K562 (cell line): ENCODE measurements around the gene UVRAG. TPM values are rescaled to one million over a fixed set of nuclear protein-coding genes. Genes with fewer than 3 reads are reported as not detected.

Experiments used
- ATAC-seq: fragments of 200-7000 bp; cut with Tn5 transposase; 3 replicates; pipeline ENCODE4 v1.9.1; 2020; ENCODE audit warnings: moderate library complexity
- BruUV-seq: library from RNA; stranded (reverse); fragments of 400-500 nt; replicated peaks from 2 replicates; lab custom pipeline; 2021; lab: Mats Ljungman, UMichigan
- CTCF ChIA-PET: fragments of 300-600 bp; formaldehyde crosslinking; extraction: SDS; loops from one replicate; lab custom pipeline; 2021; ENCODE audit warnings: low intra/inter-chr PET ratio; lab: Yijun Ruan, JAX
- POLR2A ChIA-PET: fragments of 300-600, 350-650 bp; sonication (Branson Sonifier 250); formaldehyde crosslinking; extraction: SDS; loops from one replicate; lab custom pipeline; 2021; ENCODE audit warnings: antibody characterized with exemption, inconsistent platforms; lab: Yijun Ruan, JAX
- DNase-seq, 4 experiments: peaks; one replicate each; pipeline versions ENCODE4 v3.0.0 to v3.0.0-alpha.2; 2011 to 2018; ENCODE audit warnings: low spot score in 3 of 4, mixed read lengths in 3 of 4; ENCODE audit errors: extremely low read depth in 1 of 4
- FAIRE-seq: peaks from 2 replicates; lab custom pipeline; 2011; peaks lifted over from hg19 to GRCh38; lab: Jason Lieb, UNC
- H2AFZ ChIP-seq: 2 replicates; pipeline ENCODE4 v1.6.0; 2011; ENCODE audit warnings: low read depth, low read length, control low read depth, inconsistent platforms
- H3K27ac ChIP-seq: fragments of 200-600 bp; 3 replicates; pipeline ENCODE4 v1.8.0; 2011; ENCODE audit warnings: low read depth, mild to moderate bottlenecking, control low read depth, inconsistent platforms, low read length, moderate library complexity, mixed read lengths; ENCODE audit errors: extremely low read depth
- H3K27me3 ChIP-seq, 2 experiments: fragments of 300-600 bp in 1 of 2; 2 replicates in 1 of 2; 3 replicates in 1 of 2; pipeline versions ENCODE4 v1.6.0 to v1.8.0; 2011; ENCODE audit warnings: inconsistent platforms in 2 of 2, low read length in 2 of 2, mild to moderate bottlenecking in 1 of 2, mixed read lengths in 1 of 2, moderate library complexity in 1 of 2; ENCODE audit not compliant: control insufficient read depth in 2 of 2, insufficient read depth in 2 of 2
- H3K36me3 ChIP-seq: fragments of 300-600 bp; 3 replicates; pipeline ENCODE4 v1.8.0; 2011; ENCODE audit warnings: mild to moderate bottlenecking, low read length, inconsistent platforms; ENCODE audit not compliant: control insufficient read depth, insufficient read depth
- H3K4me1 ChIP-seq, 2 experiments: fragments of 200-600 bp in 1 of 2; replicated peaks in 1 of 2; 2 replicates in 1 of 2; 3 replicates in 1 of 2; pipeline versions ENCODE4 v1.5.1 to v1.8.0; 2011; ENCODE audit warnings: inconsistent platforms in 2 of 2, low read length in 2 of 2, mild to moderate bottlenecking in 1 of 2, mixed read lengths in 1 of 2, moderate library complexity in 1 of 2; ENCODE audit not compliant: control insufficient read depth in 2 of 2, insufficient read depth in 2 of 2
- H3K4me2 ChIP-seq: 2 replicates; pipeline ENCODE4 v1.6.1; 2011; ENCODE audit warnings: low read length, control low read depth, inconsistent platforms, mixed read lengths; ENCODE audit not compliant: insufficient read depth
- H3K4me3 ChIP-seq: fragments of 200-600 bp; sonication (generic), shearing (Covaris generic); 2 replicates; pipeline ENCODE4 v1.5.1; 2016; ENCODE audit warnings: control low read depth, inconsistent platforms
- H3K79me2 ChIP-seq: fragments of 200-600 bp; 3 replicates; pipeline ENCODE4 v1.8.0; 2011; ENCODE audit warnings: low read length, inconsistent platforms; ENCODE audit not compliant: control insufficient read depth, insufficient read depth
- H3K9ac ChIP-seq, 2 experiments: 2 replicates each; pipeline versions ENCODE4 v1.6.0 to v1.6.1; 2011; ENCODE audit warnings: low read depth in 2 of 2, low read length in 2 of 2, control low read depth in 1 of 2, inconsistent platforms in 1 of 2, mild to moderate bottlenecking in 1 of 2, mixed read lengths in 1 of 2; ENCODE audit not compliant: insufficient read depth in 1 of 2
- H3K9me1 ChIP-seq: one replicate; pipeline ENCODE4 v1.6.0; 2011; ENCODE audit warnings: inconsistent platforms, mild to moderate bottlenecking, low read length, moderate library complexity; ENCODE audit not compliant: control insufficient read depth, insufficient read depth
- H3K9me3 ChIP-seq: replicated peaks from 2 replicates; pipeline ENCODE4 v1.5.1; 2011; ENCODE audit warnings: low read depth, low read length, inconsistent platforms; ENCODE audit not compliant: control insufficient read depth, insufficient read depth
- H4K20me1 ChIP-seq: replicated peaks from 2 replicates; pipeline ENCODE4 v1.6.1; 2011; ENCODE audit warnings: low read length, inconsistent platforms, mixed read lengths; ENCODE audit not compliant: control insufficient read depth, insufficient read depth
- ARID1B ChIP-seq: fragments of 450-650 bp; IDR thresholded peaks from 2 replicates; pipeline ENCODE4 v1.6.1; 2016; ENCODE audit warnings: antibody characterized with exemption, mild to moderate bottlenecking, inconsistent platforms
- FOXA3 ChIP-seq, 2 experiments: fragments of 450-650 bp in 1 of 2; sonication (generic) in 1 of 2; formaldehyde crosslinking; IDR thresholded peaks in 1 of 2; conservative IDR thresholded peaks in 1 of 2; 2 replicates each; pipeline versions ENCODE4 v1.4.0 to v1.8.0; 2020 to 2022; ENCODE audit warnings: mild to moderate bottlenecking in 2 of 2, missing genetic modification reagents in 1 of 2
- RBM39 ChIP-seq: fragments of 200-400 bp; formaldehyde crosslinking; optimal IDR thresholded peaks from 2 replicates; pipeline ENCODE3; 2018; ENCODE audit warnings: low read depth, low read length
- SRF ChIP-seq, 2 experiments: fragments of 250-450, 450-650 bp in 1 of 2; sonication (Bioruptor Pico) in 1 of 2; sonication (generic) in 1 of 2; formaldehyde crosslinking; IDR thresholded peaks; 2 replicates each; pipeline versions ENCODE4 v1.5.0 to v1.5.1; 2020 to 2022; ENCODE audit warnings: mild to moderate bottlenecking in 1 of 2, missing genetic modification reagents in 1 of 2
- U2AF2 ChIP-seq: fragments of 200-400 bp; formaldehyde crosslinking; optimal IDR thresholded peaks from 2 replicates; pipeline ENCODE3; 2017; ENCODE audit warnings: low read depth, mild to moderate bottlenecking, low read length
- ZEB2 ChIP-seq: fragments of 450-650 bp; IDR thresholded peaks from 2 replicates; pipeline ENCODE4 v1.6.1; 2016
- ZKSCAN8 ChIP-seq: fragments of 200-800 bp; sonication (Bioruptor generic); IDR thresholded peaks from 2 replicates; pipeline ENCODE4 v1.6.1; 2016; ENCODE audit warnings: missing genetic modification characterization, missing compliant biosample characterization
- ZNF41 ChIP-seq: fragments of 250-450 bp; sonication (Bioruptor Pico); conservative IDR thresholded peaks from 2 replicates; pipeline ENCODE4 v1.4.0; 2020; ENCODE audit warnings: mild to moderate bottlenecking
- WGBS: fragments of 100-300 bp; shearing (Covaris generic); methylation state at CpG from one replicate; pipeline ENCODE4 v1.1.6; 2016; ENCODE audit warnings: low coverage, mixed read lengths; ENCODE audit not compliant: insufficient coverage; ENCODE audit errors: missing lambda C conversion rate; 5-methylcytosine and 5-hydroxymethylcytosine counted together
- in situ Hi-C: fragments of 300-500 bp; cut with MboI; formaldehyde crosslinking; loops from 4 replicates; pipeline ENCODE4 v1.15.0; 2018; ENCODE audit warnings: inconsistent platforms, mixed read lengths
- intact Hi-C: fragments of 100-400 bp; cut with micrococcal nuclease; formaldehyde crosslinking; loops from 2 replicates; pipeline ENCODE4 v1.14.2; 2022
- polyA plus RNA-seq, 8 experiments: library from polyadenylated mRNA; depleted of rRNA in 4 of 8; stranded (reverse) in 5 of 8; unstranded in 3 of 8; fragments of >200 nt; fragmentation: Nextera tagmentation in 2 of 8; fragmentation: Illumina TruSeq in 1 of 8; extraction: Ambion mirVana in 2 of 8; extraction: Trizol in 1 of 8; gene quantifications; 2 replicates each; pipeline versions ENCODE4 v1.2.1 to v1.2.3, GENCODE V29; 2011 to 2014; ENCODE audit warnings: inconsistent platforms in 1 of 8, missing spikeins in 1 of 8
- total RNA-seq, 7 experiments: library from RNA; depleted of rRNA in 6 of 7; stranded (reverse); fragments of >200 nt in 6 of 7; fragmentation: Illumina TruSeq in 2 of 7; extraction: Trizol in 2 of 7; gene quantifications; 2 replicates each; pipeline versions ENCODE4 v1.2.1 to v1.2.3, GENCODE V29; 2011 to 2021; ENCODE audit warnings: low replicate concordance in 1 of 7
- TF ChIP-seq, protein P1 (sequence below): fragments of 150-350 bp; IDR thresholded peaks from 2 replicates; pipeline ENCODE4 v1.6.1; 2014; ENCODE audit warnings: low read depth, mild to moderate bottlenecking, low read length, borderline replicate concordance

Gene UVRAG
- total and polyA plus RNA-seq, 9 of the 15 experiments (the other 6 are each of a cell fraction or from before 2014, with no cell fraction given) = 3.1 to 17.8 (median 12.4) TPM

DNA sequence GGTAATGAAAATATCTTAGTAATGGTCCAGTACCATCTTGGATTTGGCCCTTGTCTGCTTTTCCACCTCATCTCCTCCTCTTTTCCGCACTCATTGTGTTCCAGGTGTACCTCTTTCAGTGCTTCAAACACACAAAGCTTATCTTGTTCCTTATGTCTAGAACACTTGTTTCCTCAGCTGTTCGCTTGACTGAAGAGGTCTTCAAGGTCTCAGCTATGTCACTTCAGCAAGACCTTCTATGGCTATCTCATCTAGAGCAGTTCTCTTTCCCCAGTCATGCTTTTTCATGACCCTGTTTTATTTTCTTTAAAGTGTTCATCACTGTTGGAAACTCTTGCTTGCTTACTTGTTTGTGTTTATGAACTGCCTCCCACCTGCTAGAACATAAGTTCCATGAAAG lies 47.4 kb downstream of the UVRAG start:
- no peak overlapping the region for H2AFZ ChIP-seq
- TF ChIP-seq ZNF41 (CRISPR knock-in tag) (no peak), FOXA3 (CRISPR knock-in tag; conservative IDR thresholded peaks at IDR 0.05 in 1 of 2, IDR thresholded peaks at IDR 0.05 in 1 of 2) (peak; percentile 61 to 62; a peak in 2 of 4 replicates), RBM39 (no peak), ZEB2 (peak; percentile 48; the same call in 1 of the 2 replicates), ZKSCAN8 (CRISPR knock-in tag) (no peak), SRF (CRISPR knock-in tag; IDR thresholded peaks at IDR 0.05) (peak in 1 of 2 experiments; percentile 53; a peak in 1 of 4 replicates), ARID1B (peak; percentile 55), U2AF2 (no peak)
- TF ChIP-seq, protein P1, sequence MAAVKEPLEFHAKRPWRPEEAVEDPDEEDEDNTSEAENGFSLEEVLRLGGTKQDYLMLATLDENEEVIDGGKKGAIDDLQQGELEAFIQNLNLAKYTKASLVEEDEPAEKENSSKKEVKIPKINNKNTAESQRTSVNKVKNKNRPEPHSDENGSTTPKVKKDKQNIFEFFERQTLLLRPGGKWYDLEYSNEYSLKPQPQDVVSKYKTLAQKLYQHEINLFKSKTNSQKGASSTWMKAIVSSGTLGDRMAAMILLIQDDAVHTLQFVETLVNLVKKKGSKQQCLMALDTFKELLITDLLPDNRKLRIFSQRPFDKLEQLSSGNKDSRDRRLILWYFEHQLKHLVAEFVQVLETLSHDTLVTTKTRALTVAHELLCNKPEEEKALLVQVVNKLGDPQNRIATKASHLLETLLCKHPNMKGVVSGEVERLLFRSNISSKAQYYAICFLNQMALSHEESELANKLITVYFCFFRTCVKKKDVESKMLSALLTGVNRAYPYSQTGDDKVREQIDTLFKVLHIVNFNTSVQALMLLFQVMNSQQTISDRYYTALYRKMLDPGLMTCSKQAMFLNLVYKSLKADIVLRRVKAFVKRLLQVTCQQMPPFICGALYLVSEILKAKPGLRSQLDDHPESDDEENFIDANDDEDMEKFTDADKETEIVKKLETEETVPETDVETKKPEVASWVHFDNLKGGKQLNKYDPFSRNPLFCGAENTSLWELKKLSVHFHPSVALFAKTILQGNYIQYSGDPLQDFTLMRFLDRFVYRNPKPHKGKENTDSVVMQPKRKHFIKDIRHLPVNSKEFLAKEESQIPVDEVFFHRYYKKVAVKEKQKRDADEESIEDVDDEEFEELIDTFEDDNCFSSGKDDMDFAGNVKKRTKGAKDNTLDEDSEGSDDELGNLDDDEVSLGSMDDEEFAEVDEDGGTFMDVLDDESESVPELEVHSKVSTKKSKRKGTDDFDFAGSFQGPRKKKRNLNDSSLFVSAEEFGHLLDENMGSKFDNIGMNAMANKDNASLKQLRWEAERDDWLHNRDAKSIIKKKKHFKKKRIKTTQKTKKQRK = no peak

More for the DNA sequence above, 47.4 kb downstream of the UVRAG start:
- intact Hi-C loops (no loop called here), in situ Hi-C loops (loop anchor here (10.0 to 25.0 kb wide), 2 partner anchors 138 to 425 kb away; partner anchors contain the start of gene KLHL35)
- DNase-seq = peak in 2 of 4 experiments; percentile 16 to 35
- Histone ChIP-seq H3K4me1 (no peaks in the 10 kb centered on the region; a peak in 1 of 5 replicates), H3K4me3 (no peak overlapping the region), H3K36me3 (peaks cover 2% of the 10 kb centered on the region; the same call in 1 of the 3 replicates), H3K9me3 (no peaks in the 10 kb centered on the region), H3K4me2 (no peak overlapping the region), H3K27me3 (no peaks in the 10 kb centered on the region), H3K9me1 (no peaks in the 10 kb centered on the region), H3K9ac (no peak overlapping the region), H3K79me2 (0 out of 3 replicates have a peak, but pooled peaks cover 5% of the 10 kb centered on the region), H3K27ac (no peak overlapping the region), H4K20me1 (no peaks in the 10 kb centered on the region)
- ChIA-PET POLR2A (interaction anchor here (0.7 to 1.5 kb wide), 2 partner anchors 11 to 509 kb away, joined by 4 read pairs; no protein-coding TSS in a partner anchor), CTCF (no interaction called here)
- no peak for FAIRE-seq
- 47% methylated on average over 2 of the region's 2 CpGs for WGBS
- BruUV-seq = no TSS peak
- ATAC-seq = no peak
